Mucosa of rectum (tissue), 2 donors: ENCODE measurements around the gene MAP3K5.
"Not testable (repeated sequence)": the region's sequence is repeated elsewhere in the genome, so short reads cannot be mapped to it uniquely, and the experiment has no call there.

ENCODE experiments used
- H3K27ac ChIP-seq, 2 donors: one replicate each; pipeline ENCODE4 v1.7.0; 2013; ENCODE audit warnings: inconsistent platforms in 2 of 2, low read depth in 2 of 2, low read length in 2 of 2
- H3K27me3 ChIP-seq, 2 donors: one replicate each; pipeline ENCODE4 v1.7.0; 2013; ENCODE audit warnings: low read length in 2 of 2; ENCODE audit not compliant: control insufficient read depth in 2 of 2, insufficient read depth in 2 of 2
- H3K36me3 ChIP-seq, 2 donors: one replicate each; pipeline ENCODE4 v1.7.0; 2013; ENCODE audit warnings: low read length in 2 of 2; ENCODE audit not compliant: control insufficient read depth in 2 of 2, insufficient read depth in 2 of 2
- H3K4me1 ChIP-seq, 2 donors: one replicate each; pipeline ENCODE4 v1.7.0; 2013; ENCODE audit warnings: low read length in 2 of 2, mild to moderate bottlenecking in 1 of 2; ENCODE audit not compliant: control insufficient read depth in 2 of 2, insufficient read depth in 2 of 2
- H3K4me3 ChIP-seq, 2 donors: one replicate each; pipeline ENCODE4 v1.7.0; 2013; ENCODE audit warnings: low read length in 2 of 2
- H3K9ac ChIP-seq, 2 donors: one replicate each; pipeline ENCODE4 v1.7.0; 2013; ENCODE audit warnings: low read length in 2 of 2, low read depth in 1 of 2, mild to moderate bottlenecking in 1 of 2
- H3K9me3 ChIP-seq, 2 donors: one replicate each; pipeline ENCODE4 v1.7.0; 2013; ENCODE audit warnings: low read length in 2 of 2; ENCODE audit not compliant: control insufficient read depth in 2 of 2
- donor health status: healthy.
- donor health status: Normal muscosa, but diverticular disease.

MAP3K5 gene

GRCh38 chr6:136791296-136792094 lies 782 bp downstream of the MAP3K5 start:
- H3K4me3 ChIP-seq, result peak overlapping the region; percentile 95 to 99
- no peaks in the 10 kb centered on the region for H3K9me3 ChIP-seq
- no peaks in the 10 kb centered on the region for H3K27me3 ChIP-seq
- H3K9ac ChIP-seq, result peak overlapping the region; percentile 85 to 94
- peaks cover 11 to 16% of the 10 kb centered on the region in 2 donors for H3K4me1 ChIP-seq
- H3K36me3 ChIP-seq, result no peaks in the 10 kb centered on the region
- peak overlapping the region; percentile 97 to 98 for H3K27ac ChIP-seq

GRCh38 chr6:136790411-136791295 lies 1.6 kb downstream of the MAP3K5 start:
- H3K36me3 ChIP-seq, result no peaks in the 10 kb centered on the region
- no peaks in the 10 kb centered on the region for H3K27me3 ChIP-seq
- H3K27ac ChIP-seq, result peak overlapping the region; percentile 97 to 98
- no peaks in the 10 kb centered on the region for H3K9me3 ChIP-seq
- H3K4me1 ChIP-seq, result peaks cover 14 to 16% of the 10 kb centered on the region in 2 donors
- H3K9ac ChIP-seq, result peak overlapping the region; percentile 85 to 94
- H3K4me3 ChIP-seq, result peak overlapping the region; percentile 95 to 99

- H3K9ac ChIP-seq, H3K36me3 ChIP-seq, H3K27me3 ChIP-seq, H3K9me3 ChIP-seq: not testable (repeated sequence)
- H3K4me3 ChIP-seq, result peak overlapping the region in 1 of 2 donors; percentile 38
- H3K27ac ChIP-seq, result peak overlapping the region in 1 of 2 donors; percentile 9
- peaks cover 16 to 23% of the 10 kb centered on the region in 2 donors for H3K4me1 ChIP-seq
These were observed 2.8 kb downstream of the MAP3K5 start for GRCh38 chr6:136789440-136789839.

GRCh38 chr6:136788069-136788902 lies 4.0 kb downstream of the MAP3K5 start:
- peak overlapping the region in 1 of 2 donors; percentile 9 for H3K4me3 ChIP-seq

GRCh38 chr6:136787726-136788068 lies 4.6 kb downstream of the MAP3K5 start:
- H3K4me1 ChIP-seq, result peaks cover 24 to 30% of the 10 kb centered on the region in 2 donors
- H3K36me3 ChIP-seq, result no peaks in the 10 kb centered on the region
- H3K9me3 ChIP-seq, result no peaks in the 10 kb centered on the region
- peak overlapping the region in 1 of 2 donors; percentile 13 for H3K4me3 ChIP-seq
- no peak overlapping the region for H3K9ac ChIP-seq
- no peaks in the 10 kb centered on the region for H3K27me3 ChIP-seq
- H3K27ac ChIP-seq, result peak overlapping the region; percentile 21 to 52

More at GRCh38 chr6:136788069-136788902, 4.0 kb downstream of the MAP3K5 start:
- H3K4me1 ChIP-seq, result peaks cover 22 to 31% of the 10 kb centered on the region in 2 donors
- peak overlapping the region; percentile 21 to 52 for H3K27ac ChIP-seq
- no peaks in the 10 kb centered on the region for H3K36me3 ChIP-seq
- H3K9me3 ChIP-seq, result no peaks in the 10 kb centered on the region
- H3K27me3 ChIP-seq, result no peaks in the 10 kb centered on the region
- no peak overlapping the region for H3K9ac ChIP-seq

- H3K9me3 ChIP-seq, result no peaks in the 10 kb centered on the region
- H3K27me3 ChIP-seq, result no peaks in the 10 kb centered on the region
- no peak overlapping the region for H3K4me3 ChIP-seq
- H3K27ac ChIP-seq, result no peak overlapping the region
- H3K9ac ChIP-seq, result no peak overlapping the region
- H3K36me3 ChIP-seq, result no peaks in the 10 kb centered on the region
- H3K4me1 ChIP-seq, result peaks cover 26 to 30% of the 10 kb centered on the region in 2 donors
These were observed 5.6 kb downstream of the MAP3K5 start for GRCh38 chr6:136786658-136787057.

- H3K36me3 ChIP-seq, result no peaks in the 10 kb centered on the region
- H3K9me3 ChIP-seq, result no peaks in the 10 kb centered on the region
- peak overlapping the region; percentile 21 to 49 for H3K4me3 ChIP-seq
- peak overlapping the region in 1 of 2 donors; percentile 34 for H3K9ac ChIP-seq
- H3K27ac ChIP-seq, result peak overlapping the region in 1 of 2 donors; percentile 45
- H3K27me3 ChIP-seq, result no peaks in the 10 kb centered on the region
- peaks cover 25 to 30% of the 10 kb centered on the region in 2 donors for H3K4me1 ChIP-seq
These were observed 7.1 kb downstream of the MAP3K5 start for GRCh38 chr6:136784910-136785746.

- Histone ChIP-seq H3K9me3 (no peaks in the 10 kb centered on the region), H3K4me3 (peak overlapping the region in 1 of 2 donors; percentile 49), H3K4me1 (peaks cover 26 to 30% of the 10 kb centered on the region in 2 donors), H3K27ac (peak overlapping the region; percentile 37 to 58), H3K27me3 (no peaks in the 10 kb centered on the region), H3K9ac (no peak overlapping the region), H3K36me3 (no peaks in the 10 kb centered on the region)
These were observed 8.0 kb downstream of the MAP3K5 start for GRCh38 chr6:136784271-136784664.
